Stomach (tissue), 9 donors: Measurements from ENCODE around the gene RBFOX1. TPM values are rescaled to one million over a fixed set of nuclear protein-coding genes. Genes with fewer than 3 reads are reported as not detected.

ENCODE experiments used
- DNase-seq, 2 donors: peaks; one replicate each; pipeline versions ENCODE4 v3.0.0 to v3.0.0-alpha.2; 2013 to 2019
- H3K27ac ChIP-seq, 5 donors: fragments of 200-600 bp in 4 of 5; sonication (generic) in 4 of 5; one replicate each; pipeline ENCODE4 v1.5.1; 2013 to 2019; ENCODE audit warnings: mild to moderate bottlenecking in 1 of 5, moderate library complexity in 1 of 5
- H3K27me3 ChIP-seq, 3 donors: fragments of 200-600 bp; sonication (generic); one replicate each; pipeline ENCODE4 v1.5.1; 2017 to 2019; ENCODE audit warnings: mixed run types in 1 of 3
- H3K36me3 ChIP-seq, 4 donors: fragments of 200-600 bp; sonication (generic); 1 replicate in 3 of 4; 2 replicates in 1 of 4; pipeline ENCODE4 v1.5.1; 2016 to 2019
- H3K4me1 ChIP-seq, 4 donors: fragments of 200-600 bp; sonication (generic); one replicate each; pipeline ENCODE4 v1.5.1; 2016 to 2019
- H3K4me3 ChIP-seq, 4 donors: fragments of 200-600 bp; sonication (generic) in 3 of 4; one replicate each; pipeline ENCODE4 v1.5.1; 2016 to 2019; ENCODE audit warnings: mild to moderate bottlenecking in 1 of 4
- H3K9me3 ChIP-seq, 4 donors: fragments of 200-600 bp; sonication (generic); one replicate each; pipeline ENCODE4 v1.5.1; 2016 to 2019
- CTCF ChIP-seq, 7 experiments: fragments of 450-650 bp in 4 of 7; fragments of 200-600 bp in 3 of 7; sonication (generic) in 3 of 7; IDR thresholded peaks; one replicate each; pipeline ENCODE4 v1.5.1; 2016 to 2019; ENCODE audit warnings: antibody characterized with exemption in 7 of 7, control low read depth in 2 of 7, mild to moderate bottlenecking in 1 of 7
- EP300 ChIP-seq: sonication (generic); formaldehyde crosslinking; IDR thresholded peaks from one replicate; pipeline ENCODE4 v1.6.1; 2017; ENCODE audit warnings: antibody characterized with exemption
- POLR2A ChIP-seq, 4 donors: fragments of 450-650 bp; IDR thresholded peaks; one replicate each; pipeline ENCODE4 v1.6.1; 2016; ENCODE audit warnings: antibody characterized with exemption in 4 of 4, control low read depth in 2 of 4, mild to moderate bottlenecking in 1 of 4, moderate library complexity in 1 of 4
- POLR2AphosphoS5 ChIP-seq, 3 donors: sonication (generic); formaldehyde crosslinking; IDR thresholded peaks; one replicate each; pipeline ENCODE4 v1.6.1; 2016; ENCODE audit warnings: antibody characterized with exemption in 3 of 3
- WGBS, 5 donors: extraction: QIAGEN DNeasy Blood & Tissue Kit in 3 of 5; methylation state at CpG; one replicate each; pipeline versions ENCODE4 v1.1.5 to v1.1.7; 2013 to 2018; 5-methylcytosine and 5-hydroxymethylcytosine counted together
- intact Hi-C: fragments of 100-400 bp; cut with DNase I; formaldehyde crosslinking; loops from one replicate; pipeline ENCODE4 v1.15.1; 2023; ENCODE audit warnings: low total_unique reads
- polyA plus RNA-seq, 3 donors: library from polyadenylated mRNA; stranded (reverse); fragments of 200-250 nt; gene quantifications; one replicate each; pipeline ENCODE4 v1.2.3, GENCODE V29; 2013
- total RNA-seq, 5 donors: library from RNA; depleted of rRNA; stranded (reverse); fragments of >200 nt; gene quantifications; one replicate each; pipeline versions ENCODE4 v1.1.0 to v1.2.3, GENCODE V29; 2014 to 2016
- donor health status: healthy with polysubstance abuse.
- donor health status: Bipolar disorder and iron deficiency.
- donor health status: healthy.

RBFOX1 gene
- total and polyA plus RNA-seq, 8 donors = 0.03 to 20.9 (median 0.35) TPM; not detected in 4

GRCh38 chr16:7566360-7566759 is 233.7 kb downstream of the RBFOX1 start:
- 81 to 89% (median 83%) methylated on average over 9 of the region's 9 CpGs for WGBS, 5 donors
- no peaks in the 10 kb centered on the region for H3K4me1 ChIP-seq
- TF ChIP-seq POLR2AphosphoS5 (IDR thresholded peaks at IDR 0.05) = no peak
- no peak for TF ChIP-seq CTCF (IDR thresholded peaks at IDR 0.05)
- TF ChIP-seq POLR2A (IDR thresholded peaks at IDR 0.05) = no peak
- no peak for TF ChIP-seq EP300

DNA sequence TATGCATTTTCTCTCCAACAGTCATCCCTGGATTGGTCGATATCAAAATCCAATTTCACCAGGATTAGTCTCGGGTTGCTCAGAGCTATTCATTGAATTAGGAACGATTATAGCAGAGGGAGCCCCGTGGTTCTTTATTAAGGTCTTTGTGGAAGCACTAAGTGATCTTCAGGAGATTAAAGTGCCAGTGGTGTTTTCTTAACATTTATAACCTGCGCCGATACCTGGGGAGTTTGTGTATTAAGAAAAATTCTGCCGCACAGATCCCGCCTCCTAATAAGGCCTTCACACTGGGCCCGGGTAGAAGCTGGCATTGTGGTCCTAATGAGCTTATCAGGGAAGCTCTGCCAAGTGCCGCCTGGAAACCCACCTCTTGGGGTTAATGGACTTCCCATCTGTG is 238.7 kb downstream of the RBFOX1 start:
- no peak for DNase-seq
- Histone ChIP-seq H3K9me3 (no peaks in the 10 kb centered on the region), H3K4me3 (no peak overlapping the region), H3K27ac (no peak overlapping the region), H3K36me3 (no peaks in the 10 kb centered on the region), H3K4me1 (no peaks in the 10 kb centered on the region), H3K27me3 (no peaks in the 10 kb centered on the region)
- 78 to 89% (median 84%) methylated on average over 10 of the region's 10 CpGs for WGBS, 5 donors
- intact Hi-C loops = no loop called here
- TF ChIP-seq POLR2AphosphoS5 (IDR thresholded peaks at IDR 0.05) (no peak), POLR2A (IDR thresholded peaks at IDR 0.05) (no peak), EP300 (no peak), CTCF (IDR thresholded peaks at IDR 0.05) (no peak)

More at GRCh38 chr16:7566360-7566759, 233.7 kb downstream of the RBFOX1 start:
- Histone ChIP-seq H3K36me3 (no peaks in the 10 kb centered on the region), H3K27ac (no peak overlapping the region), H3K4me3 (no peak overlapping the region), H3K27me3 (no peaks in the 10 kb centered on the region), H3K9me3 (no peaks in the 10 kb centered on the region)
- intact Hi-C loops = no loop called here
- no peak for DNase-seq

- no peaks in the 10 kb centered on the region for H3K4me1 ChIP-seq
- no peaks in the 10 kb centered on the region for H3K9me3 ChIP-seq
- H3K27ac ChIP-seq = no peak overlapping the region
- no peaks in the 10 kb centered on the region for H3K36me3 ChIP-seq
- DNase-seq = no peak
- no peak for TF ChIP-seq POLR2AphosphoS5 (IDR thresholded peaks at IDR 0.05)
- TF ChIP-seq EP300 = no peak
- 70 to 91% (median 78%) methylated on average over 2 of the region's 2 CpGs for WGBS, 5 donors
- intact Hi-C loops = no loop called here
- H3K4me3 ChIP-seq = no peak overlapping the region
- H3K27me3 ChIP-seq = peaks cover 0 to 3% (median 0%) of the 10 kb centered on the region in 3 donors
These were observed 244.9 kb downstream of the RBFOX1 start for GRCh38 chr16:7577588-7577987.

DNA sequence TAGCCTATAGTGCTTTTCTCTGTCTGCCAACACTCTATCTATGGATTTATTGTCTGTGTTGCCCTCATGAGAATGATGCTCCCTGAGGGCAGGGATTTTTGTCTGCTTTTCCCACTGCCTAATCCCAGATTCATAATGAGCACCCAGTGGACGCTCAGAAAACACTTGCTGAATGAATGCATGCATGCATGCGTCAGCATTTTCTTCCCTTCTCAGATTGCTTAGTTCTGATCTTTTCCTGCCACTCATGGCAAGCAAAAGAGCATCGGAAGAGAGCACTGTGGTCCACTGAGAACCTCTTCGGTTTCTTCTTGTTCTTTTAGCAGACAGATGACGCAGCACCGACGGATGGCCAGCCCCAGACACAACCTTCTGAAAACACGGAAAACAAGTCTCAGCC is 246.8 kb downstream of the RBFOX1 start:
- 84 to 96% (median 94%) methylated on average over 8 of the region's 8 CpGs for WGBS, 5 donors
- H3K27ac ChIP-seq = no peak overlapping the region
- peaks cover 0 to 3% (median 0%) of the 10 kb centered on the region in 3 donors for H3K27me3 ChIP-seq
- no peaks in the 10 kb centered on the region for H3K4me1 ChIP-seq
- TF ChIP-seq CTCF (IDR thresholded peaks at IDR 0.05) = no peak
- no peak for TF ChIP-seq POLR2A (IDR thresholded peaks at IDR 0.05)
- TF ChIP-seq POLR2AphosphoS5 (IDR thresholded peaks at IDR 0.05) = no peak
- TF ChIP-seq EP300 = no peak
- intact Hi-C loops = no loop called here
- no peak for DNase-seq
- no peak overlapping the region for H3K4me3 ChIP-seq
- H3K36me3 ChIP-seq = no peaks in the 10 kb centered on the region
- H3K9me3 ChIP-seq = no peaks in the 10 kb centered on the region

DNA sequence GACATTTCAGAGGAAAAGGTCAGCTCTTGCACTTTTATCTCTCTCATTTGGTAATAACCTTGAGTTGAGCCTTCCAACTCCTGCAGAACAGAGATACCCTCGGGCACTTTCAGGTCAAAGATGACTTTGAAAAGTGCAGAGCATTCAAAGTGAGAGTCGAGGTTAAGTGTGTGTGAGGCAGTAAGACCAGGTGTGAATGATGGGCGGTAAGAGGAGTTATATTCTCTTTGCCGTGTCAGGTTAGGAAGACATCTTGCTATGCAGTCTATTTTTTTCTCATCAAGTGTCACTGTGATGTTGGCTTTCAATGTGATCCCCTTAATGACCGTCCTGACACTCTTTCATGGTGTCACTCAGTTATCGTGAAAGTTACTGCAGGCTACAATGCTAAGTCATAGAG is 248.5 kb downstream of the RBFOX1 start:
- Histone ChIP-seq H3K27ac (no peak overlapping the region), H3K4me3 (no peak overlapping the region), H3K27me3 (peaks cover 0 to 3% (median 0%) of the 10 kb centered on the region in 3 donors), H3K36me3 (no peaks in the 10 kb centered on the region), H3K9me3 (no peaks in the 10 kb centered on the region), H3K4me1 (no peaks in the 10 kb centered on the region)
- no peak for DNase-seq
- intact Hi-C loops = no loop called here
- TF ChIP-seq EP300 (no peak), POLR2AphosphoS5 (IDR thresholded peaks at IDR 0.05) (no peak), CTCF (IDR thresholded peaks at IDR 0.05) (no peak), POLR2A (IDR thresholded peaks at IDR 0.05) (no peak)
- WGBS, 5 donors = 77 to 90% (median 88%) methylated on average over 6 of the region's 6 CpGs
